ENCODE measurements around the gene AK8. TPM values are rescaled to one million over a fixed set of nuclear protein-coding genes. Genes with fewer than 3 reads are reported as not detected.

Gene AK8
- total and polyA plus RNA-seq, 2 donors from 2014 or later, result 6.2 to 6.3 TPM

DNA sequence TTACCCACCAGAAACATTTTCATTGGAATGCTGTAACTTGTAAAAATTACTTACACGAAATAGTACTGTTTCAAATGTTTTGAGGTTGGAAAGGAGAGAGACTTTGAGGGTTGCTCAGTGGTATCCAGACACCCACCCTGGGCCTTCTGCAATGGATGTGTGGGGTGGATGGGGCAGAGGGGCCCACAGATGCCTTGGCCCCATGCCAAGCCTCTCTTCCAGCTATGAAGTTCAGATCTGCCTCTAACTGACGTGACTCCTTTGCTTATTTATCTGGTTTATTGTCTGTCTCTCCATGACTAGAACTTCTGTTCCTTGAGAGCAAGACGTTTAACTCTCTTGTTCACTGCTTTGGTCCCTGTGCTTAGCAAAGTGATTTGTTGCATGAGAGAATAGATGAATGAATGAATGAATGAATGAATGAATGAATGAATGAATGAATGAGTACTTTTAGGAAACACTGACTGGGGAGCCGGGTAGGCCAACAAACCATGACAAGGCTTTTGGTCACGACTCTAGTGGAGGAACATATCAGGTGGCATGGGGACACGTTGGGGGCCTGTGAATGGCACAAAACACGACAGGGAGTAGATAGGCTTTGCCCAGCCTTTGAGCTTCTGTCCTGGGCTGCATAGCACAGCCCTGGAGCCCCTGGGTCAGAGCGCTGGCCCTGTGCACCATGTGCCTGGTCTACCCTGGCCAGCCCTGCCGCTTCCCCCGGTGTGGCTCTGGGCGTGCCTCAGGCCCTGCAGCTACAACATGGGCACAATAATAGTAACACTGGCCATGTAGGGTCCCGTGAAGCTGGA is 31.8 kb downstream of the AK8 start:
- no peaks in the 10 kb centered on the region for H3K36me3 ChIP-seq (ENCODE audit: control insufficient read depth in 2 of 3, insufficient read depth in 3 of 3, low read length in 3 of 3)
- no peaks in the 10 kb centered on the region for H3K9me3 ChIP-seq (ENCODE audit: control insufficient read depth in 2 of 3, insufficient read depth in 1 of 3, low read length in 3 of 3)
- no peak for FAIRE-seq
- TF ChIP-seq, protein P1, sequence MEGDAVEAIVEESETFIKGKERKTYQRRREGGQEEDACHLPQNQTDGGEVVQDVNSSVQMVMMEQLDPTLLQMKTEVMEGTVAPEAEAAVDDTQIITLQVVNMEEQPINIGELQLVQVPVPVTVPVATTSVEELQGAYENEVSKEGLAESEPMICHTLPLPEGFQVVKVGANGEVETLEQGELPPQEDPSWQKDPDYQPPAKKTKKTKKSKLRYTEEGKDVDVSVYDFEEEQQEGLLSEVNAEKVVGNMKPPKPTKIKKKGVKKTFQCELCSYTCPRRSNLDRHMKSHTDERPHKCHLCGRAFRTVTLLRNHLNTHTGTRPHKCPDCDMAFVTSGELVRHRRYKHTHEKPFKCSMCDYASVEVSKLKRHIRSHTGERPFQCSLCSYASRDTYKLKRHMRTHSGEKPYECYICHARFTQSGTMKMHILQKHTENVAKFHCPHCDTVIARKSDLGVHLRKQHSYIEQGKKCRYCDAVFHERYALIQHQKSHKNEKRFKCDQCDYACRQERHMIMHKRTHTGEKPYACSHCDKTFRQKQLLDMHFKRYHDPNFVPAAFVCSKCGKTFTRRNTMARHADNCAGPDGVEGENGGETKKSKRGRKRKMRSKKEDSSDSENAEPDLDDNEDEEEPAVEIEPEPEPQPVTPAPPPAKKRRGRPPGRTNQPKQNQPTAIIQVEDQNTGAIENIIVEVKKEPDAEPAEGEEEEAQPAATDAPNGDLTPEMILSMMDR (IDR thresholded peaks at IDR 0.05; ENCODE audit: borderline replicate concordance, extremely low read depth, insufficient read depth), result no peak
- H3K27me3 ChIP-seq (ENCODE audit: control insufficient read depth, insufficient read depth, low read length), result no peaks in the 10 kb centered on the region
- no peak overlapping the region for H3K4me3 ChIP-seq (ENCODE audit: low read length in 3 of 3)
- intact Hi-C loops (cut with DNase I), result no loop called here
- H3K4me1 ChIP-seq (ENCODE audit: control insufficient read depth in 2 of 3, insufficient read depth in 2 of 3, low read depth in 1 of 3, low read length in 3 of 3), result no peaks in the 10 kb centered on the region
- no peak for DNase-seq
- H3K27ac ChIP-seq (ENCODE audit: low read depth in 2 of 2, low read length in 2 of 2), result no peak overlapping the region
- no peak overlapping the region for H3K9ac ChIP-seq (ENCODE audit: low read length in 3 of 3)

DNA sequence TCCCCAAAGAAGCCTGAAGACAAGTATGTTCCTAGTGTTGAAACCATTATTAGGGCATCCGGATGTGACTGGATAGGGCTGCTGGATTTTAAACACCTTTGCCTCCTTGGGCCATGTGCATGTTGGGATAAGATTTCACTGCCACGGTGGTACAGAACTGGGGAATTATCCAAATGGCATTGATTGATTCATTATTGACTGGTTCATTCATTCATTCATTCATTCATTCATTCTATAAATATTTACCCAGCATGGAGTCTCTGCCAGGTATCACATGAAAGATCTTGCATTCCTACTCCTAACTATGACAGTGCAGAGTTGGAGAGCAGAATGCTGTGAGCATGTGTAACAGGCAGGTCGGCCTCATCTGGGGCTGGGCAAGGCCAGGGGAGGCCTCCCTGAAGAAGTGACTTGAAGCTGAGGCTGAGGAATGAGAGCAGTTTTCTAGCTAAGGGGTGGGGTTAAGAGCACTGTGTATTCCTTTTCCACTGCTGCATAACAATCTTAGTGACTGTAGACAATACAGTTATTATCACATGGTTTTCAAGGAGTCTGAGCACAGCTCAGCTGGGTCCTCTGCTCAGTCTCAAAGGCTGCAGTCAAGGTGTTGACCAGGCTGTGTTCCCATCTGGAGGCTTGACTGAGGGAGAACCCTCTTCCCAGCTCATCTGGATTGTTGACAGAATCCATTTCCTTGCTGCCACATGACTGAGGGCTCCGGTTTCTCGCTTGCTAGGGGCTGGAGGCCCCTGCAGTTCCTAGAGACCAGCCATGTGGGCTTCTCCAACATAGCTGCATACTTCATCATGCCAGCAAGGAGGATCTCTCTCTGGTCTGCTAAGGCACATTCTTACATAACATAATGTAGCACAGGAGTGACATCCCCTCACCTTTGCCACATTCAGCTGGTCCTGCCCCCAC is 35.7 kb downstream of the AK8 start:
- H3K9me3 ChIP-seq (ENCODE audit: control insufficient read depth in 2 of 3, insufficient read depth in 1 of 3, low read length in 3 of 3), result no peaks in the 10 kb centered on the region
- FAIRE-seq, result no peak
- H3K4me1 ChIP-seq (ENCODE audit: control insufficient read depth in 2 of 3, insufficient read depth in 2 of 3, low read depth in 1 of 3, low read length in 3 of 3), result no peaks in the 10 kb centered on the region
- no peaks in the 10 kb centered on the region for H3K27me3 ChIP-seq (ENCODE audit: control insufficient read depth, insufficient read depth, low read length)
- H3K4me3 ChIP-seq (ENCODE audit: low read length in 3 of 3), result no peak overlapping the region
- TF ChIP-seq, protein P1 (IDR thresholded peaks at IDR 0.05; ENCODE audit: borderline replicate concordance, extremely low read depth, insufficient read depth), result no peak
- DNase-seq, result no peak
- intact Hi-C loops (cut with DNase I), result no loop called here
- no peak overlapping the region for H3K27ac ChIP-seq (ENCODE audit: low read depth in 2 of 2, low read length in 2 of 2)
- no peaks in the 10 kb centered on the region for H3K36me3 ChIP-seq (ENCODE audit: control insufficient read depth in 2 of 3, insufficient read depth in 3 of 3, low read length in 3 of 3)
- H3K9ac ChIP-seq (ENCODE audit: low read length in 3 of 3), result no peak overlapping the region

DNA sequence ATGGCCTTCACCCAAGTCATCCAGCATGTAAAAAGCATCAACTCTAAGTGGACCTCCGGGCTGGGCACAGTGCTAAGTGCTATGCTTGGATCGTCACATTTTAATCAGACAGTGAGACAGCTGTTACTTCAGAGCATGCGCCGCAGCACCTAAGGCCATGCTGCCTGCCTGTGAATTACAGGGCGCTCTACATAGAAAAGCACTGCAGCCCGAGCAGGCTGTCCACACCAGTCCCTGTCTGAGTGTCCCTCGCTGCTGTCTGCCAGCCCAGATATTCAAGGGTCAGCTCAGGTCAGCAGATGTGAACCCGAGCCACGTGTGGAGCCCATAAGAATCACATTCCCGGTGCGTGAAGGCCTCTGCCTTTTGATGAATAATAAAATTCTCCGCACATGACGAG is 37.1 kb downstream of the AK8 start:
- FAIRE-seq, result no peak
- Histone ChIP-seq H3K36me3 (ENCODE audit: control insufficient read depth in 2 of 3, insufficient read depth in 3 of 3, low read length in 3 of 3) (no peaks in the 10 kb centered on the region), H3K27ac (ENCODE audit: low read depth in 2 of 2, low read length in 2 of 2) (no peak overlapping the region), H3K9ac (ENCODE audit: low read length in 3 of 3) (no peak overlapping the region), H3K4me1 (ENCODE audit: control insufficient read depth in 2 of 3, insufficient read depth in 2 of 3, low read depth in 1 of 3, low read length in 3 of 3) (no peaks in the 10 kb centered on the region), H3K4me3 (ENCODE audit: low read length in 3 of 3) (no peak overlapping the region), H3K27me3 (ENCODE audit: control insufficient read depth, insufficient read depth, low read length) (no peaks in the 10 kb centered on the region), H3K9me3 (ENCODE audit: control insufficient read depth in 2 of 3, insufficient read depth in 1 of 3, low read length in 3 of 3) (no peaks in the 10 kb centered on the region)
- TF ChIP-seq, protein P1 (IDR thresholded peaks at IDR 0.05; ENCODE audit: borderline replicate concordance, extremely low read depth, insufficient read depth), result no peak
- intact Hi-C loops (cut with DNase I), result no loop called here
- no peak for DNase-seq
